H9 (cell line): ENCODE measurements around the gene SRD5A3. TPM values are rescaled to one million over a fixed set of nuclear protein-coding genes. Genes with fewer than 3 reads are reported as not detected.

ENCODE experiments used
- DNase-seq: peaks from one replicate; pipeline ENCODE4 v3.0.0-alpha.2; 2017
- H2AFZ ChIP-seq: one replicate; pipeline ENCODE4 v1.6.1; 2013; ENCODE audit warnings: mild to moderate bottlenecking, low read length, control low read depth, moderate library complexity
- H2AK5ac ChIP-seq: 2 replicates; pipeline ENCODE4 v1.6.1; 2013; ENCODE audit warnings: low read length, control low read depth, mixed read lengths; ENCODE audit not compliant: insufficient read length
- H2BK120ac ChIP-seq: one replicate; pipeline ENCODE4 v1.6.1; 2013; ENCODE audit warnings: low read depth, mild to moderate bottlenecking, low read length, control low read depth, inconsistent platforms; ENCODE audit not compliant: poor library complexity, severe bottlenecking
- H2BK12ac ChIP-seq: 2 replicates; pipeline ENCODE4 v1.6.1; 2013; ENCODE audit warnings: low read length, control low read depth, mixed read lengths, low read depth; ENCODE audit not compliant: insufficient read length
- H2BK15ac ChIP-seq: 2 replicates; pipeline ENCODE4 v1.6.1; 2013; ENCODE audit warnings: low read depth, low read length, control low read depth
- H2BK20ac ChIP-seq: one replicate; pipeline ENCODE4 v1.6.1; 2013; ENCODE audit warnings: low read depth, mild to moderate bottlenecking, low read length, control low read depth, inconsistent platforms; ENCODE audit not compliant: poor library complexity, severe bottlenecking
- H2BK5ac ChIP-seq: 2 replicates; pipeline ENCODE4 v1.6.1; 2013; ENCODE audit warnings: low read length, control low read depth, mixed read lengths; ENCODE audit not compliant: insufficient read length
- H3K14ac ChIP-seq: 2 replicates; pipeline ENCODE4 v1.6.1; 2013; ENCODE audit warnings: low read length, control low read depth; ENCODE audit not compliant: insufficient read depth
- H3K18ac ChIP-seq: 2 replicates; pipeline ENCODE4 v1.6.1; 2013; ENCODE audit warnings: low read depth, mild to moderate bottlenecking, mixed read lengths, low read length, control low read depth; ENCODE audit not compliant: insufficient read length
- H3K23ac ChIP-seq: 2 replicates; pipeline ENCODE4 v1.6.1; 2013; ENCODE audit warnings: low read length, control low read depth, mixed read lengths, low read depth; ENCODE audit not compliant: insufficient read length
- H3K23me2 ChIP-seq: 2 replicates; pipeline ENCODE4 v1.6.1; 2013; ENCODE audit warnings: low read depth, mild to moderate bottlenecking, mixed read lengths, low read length, control low read depth; ENCODE audit not compliant: insufficient read length, poor library complexity, severe bottlenecking
- H3K27ac ChIP-seq: 2 replicates; pipeline ENCODE4 v1.5.1; 2013; ENCODE audit warnings: low read length, control low read depth, mixed read lengths, low read depth; ENCODE audit not compliant: insufficient read length
- H3K27me3 ChIP-seq: 2 replicates; pipeline ENCODE4 v1.6.1; 2013; ENCODE audit warnings: low read length, control low read depth, inconsistent platforms; ENCODE audit not compliant: insufficient read depth
- H3K4ac ChIP-seq: 2 replicates; pipeline ENCODE4 v1.6.1; 2013; ENCODE audit warnings: low read depth, mild to moderate bottlenecking, control low read depth, inconsistent platforms, low read length, moderate library complexity
- H3K4me1 ChIP-seq: 2 replicates; pipeline ENCODE4 v1.6.1; 2013; ENCODE audit warnings: low read length, control low read depth, inconsistent platforms; ENCODE audit not compliant: insufficient read depth
- H3K4me2 ChIP-seq: 2 replicates; pipeline ENCODE4 v1.6.1; 2013; ENCODE audit warnings: low read length, control low read depth, mixed read lengths; ENCODE audit not compliant: insufficient read length, insufficient read depth
- H3K56ac ChIP-seq: 2 replicates; pipeline ENCODE4 v1.6.1; 2013; ENCODE audit warnings: low read depth, mild to moderate bottlenecking, mixed read lengths, low read length, control low read depth; ENCODE audit not compliant: insufficient read length
- H3K79me1 ChIP-seq: 2 replicates; pipeline ENCODE4 v1.6.1; 2013; ENCODE audit warnings: low read depth, mild to moderate bottlenecking, moderate library complexity, low read length, control low read depth, inconsistent platforms; ENCODE audit not compliant: insufficient read depth, poor library complexity, severe bottlenecking
- H3K79me2 ChIP-seq: 2 replicates; pipeline ENCODE4 v1.6.1; 2013; ENCODE audit warnings: low read length, control low read depth, inconsistent platforms; ENCODE audit not compliant: insufficient read depth
- H3K9ac ChIP-seq: 2 replicates; pipeline ENCODE4 v1.6.1; 2013; ENCODE audit warnings: low read length, control low read depth, mixed read lengths; ENCODE audit not compliant: insufficient read length; ENCODE audit errors: extremely low read depth
- H3K9me3 ChIP-seq: one replicate; pipeline ENCODE4 v1.6.1; 2013; ENCODE audit warnings: low read depth, low read length, inconsistent platforms; ENCODE audit not compliant: control insufficient read depth
- H3T11ph ChIP-seq: one replicate; pipeline ENCODE4 v1.6.1; 2013; ENCODE audit warnings: mild to moderate bottlenecking, low read length, control low read depth, inconsistent platforms
- H4K20me1 ChIP-seq: one replicate; pipeline ENCODE4 v1.6.1; 2013; ENCODE audit not compliant: control insufficient read depth, insufficient read length, insufficient read depth
- H4K5ac ChIP-seq: 2 replicates; pipeline ENCODE4 v1.6.1; 2013; ENCODE audit warnings: low read depth, mild to moderate bottlenecking, mixed read lengths, low read length, control low read depth; ENCODE audit not compliant: insufficient read length
- H4K8ac ChIP-seq: replicated peaks from 2 replicates; pipeline ENCODE4 v1.6.1; 2013; ENCODE audit warnings: low read length, control low read depth, mixed read lengths, low read depth; ENCODE audit not compliant: insufficient read length
- H4K91ac ChIP-seq: 2 replicates; pipeline ENCODE4 v1.6.1; 2013; ENCODE audit warnings: low read depth, mild to moderate bottlenecking, moderate library complexity, mixed read lengths, low read length, control low read depth; ENCODE audit not compliant: insufficient read length
- H3K27ac Mint-ChIP-seq, 3 experiments: 2 replicates in 2 of 3; 3 replicates in 1 of 3; pipeline ENCODE4 v1.8.0; 2020 to 2021; ENCODE audit warnings: mixed read lengths in 3 of 3, mild to moderate bottlenecking in 1 of 3, moderate library complexity in 1 of 3
- H3K27me3 Mint-ChIP-seq: 2 replicates; pipeline ENCODE4 v1.8.0; 2021; ENCODE audit warnings: low read depth, mild to moderate bottlenecking, moderate library complexity, mixed read lengths
- H3K36me3 Mint-ChIP-seq, 3 experiments: 2 replicates in 2 of 3; 3 replicates in 1 of 3; pipeline ENCODE4 v1.8.0; 2020 to 2021; ENCODE audit warnings: low read depth in 3 of 3, mixed read lengths in 3 of 3; ENCODE audit not compliant: insufficient read depth in 1 of 3
- H3K4me1 Mint-ChIP-seq, 2 experiments: 2 replicates each; pipeline ENCODE4 v1.8.0; 2020; ENCODE audit warnings: mixed read lengths in 2 of 2
- H3K4me3 Mint-ChIP-seq, 2 experiments: 2 replicates in 1 of 2; 3 replicates in 1 of 2; pipeline ENCODE4 v1.8.0; 2020 to 2021; ENCODE audit warnings: mild to moderate bottlenecking in 2 of 2, mixed read lengths in 2 of 2, moderate library complexity in 1 of 2
- H3K9me3 Mint-ChIP-seq, 2 experiments: 2 replicates in 1 of 2; 3 replicates in 1 of 2; pipeline ENCODE4 v1.8.0; 2020; ENCODE audit warnings: mild to moderate bottlenecking in 2 of 2, mixed read lengths in 2 of 2, moderate library complexity in 1 of 2
- CTCF ChIP-seq: fragments of 200-600 bp; sonication (generic); conservative IDR thresholded peaks from 3 replicates; pipeline ENCODE4 v1.8.0; 2021; ENCODE audit warnings: antibody characterized with exemption, mild to moderate bottlenecking
- WGBS: extraction: QIAGEN DNeasy Blood & Tissue Kit; methylation state at CpG from one replicate; pipeline ENCODE4 v1.1.7; 2013; ENCODE audit warnings: missing lambda C conversion rate, low lambda C conversion rate, mixed read lengths; ENCODE audit not compliant: insufficient read length; ENCODE audit errors: extremely low coverage; 5-methylcytosine and 5-hydroxymethylcytosine counted together
- total RNA-seq: library from RNA; stranded (reverse); gene quantifications from 2 replicates; pipeline ENCODE4 v1.2.1, GENCODE V29; 2021

The SRD5A3 gene
- total RNA-seq, 1 experiment from 2014 or later = 35.0 TPM

- Histone ChIP-seq H3K79me1 (no peaks in the 10 kb centered on the region), H2BK120ac (no peak overlapping the region), H3K18ac (no peak overlapping the region), H3K56ac (no peak overlapping the region), H4K8ac (no peak overlapping the region), H3K23ac (no peak overlapping the region), H3K4me2 (no peak overlapping the region), H3K27me3 (no peaks in the 10 kb centered on the region), H4K91ac (no peak overlapping the region), H3K9ac (no peak overlapping the region), H3K14ac (no peak overlapping the region), H2BK15ac (no peak overlapping the region), H3K4me1 (0 out of 2 replicates have a peak, but pooled peaks cover 2% of the 10 kb centered on the region), H3K4ac (no peak overlapping the region), H4K5ac (no peak overlapping the region), H2AK5ac (no peak overlapping the region), H4K20me1 (no peaks in the 10 kb centered on the region), H3K9me3 (no peaks in the 10 kb centered on the region), H3K23me2 (no peaks in the 10 kb centered on the region), H2BK20ac (no peak overlapping the region), H2AFZ (no peak overlapping the region), H2BK12ac (no peak overlapping the region), H3K27ac (no peak overlapping the region), H3T11ph (no peak overlapping the region), H3K79me2 (peaks cover 27% of the 10 kb centered on the region; the same call in 1 of the 2 replicates), H2BK5ac (no peak overlapping the region)
- H3K4me3 Mint-ChIP-seq = no peak overlapping the region
- H3K27ac Mint-ChIP-seq = peak overlapping the region in 2 of 3 experiments; percentile 74; a peak in 3 of 7 replicates
- WGBS = no CpG with 5 or more reads among the region's 8 CpGs
- H3K4me1 Mint-ChIP-seq = peaks cover 13 to 19% of the 10 kb centered on the region in 2 experiments
- DNase-seq = no peak
- H3K36me3 Mint-ChIP-seq = peaks cover 14 to 38% (median 30%) of the 10 kb centered on the region in 3 experiments; a peak in 6 of 7 replicates
- no peaks in the 10 kb centered on the region for H3K9me3 Mint-ChIP-seq
- TF ChIP-seq CTCF = no peak
- H3K27me3 Mint-ChIP-seq = no peaks in the 10 kb centered on the region
These were observed 64.4 kb downstream of the SRD5A3 start for GRCh38 chr4:55410431-55410830.
